CD4-positive, CD25-positive, alpha-beta regulatory T cell (primary cell): ENCODE data around the gene SUCLG2. TPM values are rescaled to one million over a fixed set of nuclear protein-coding genes. Genes with fewer than 3 reads are reported as not detected.

Source experiments
- ATAC-seq, 2 donors: fragments of 150-1000 bp; cut with Tn5 transposase; one replicate each; pipeline ENCODE4 v1.10.0; 2021; ENCODE audit warnings: low read depth in 2 of 2, moderate number of reproducible peaks in 2 of 2, moderate library complexity in 1 of 2
- DNase-seq, 3 donors: peaks; one replicate each; pipeline versions ENCODE4 v3.0.0 to v3.0.0-alpha.2; 2012 to 2022; ENCODE audit warnings: mixed read lengths in 1 of 3
- H3K27ac ChIP-seq: one replicate; pipeline ENCODE4 v1.7.0; 2013; ENCODE audit warnings: mild to moderate bottlenecking, low read length; ENCODE audit not compliant: insufficient read depth, poor library complexity, severe bottlenecking
- H3K27me3 ChIP-seq: one replicate; pipeline ENCODE4 v1.7.0; 2013; ENCODE audit warnings: low read length; ENCODE audit not compliant: control insufficient read depth, insufficient read depth
- H3K36me3 ChIP-seq: one replicate; pipeline ENCODE4 v1.7.0; 2013; ENCODE audit warnings: mild to moderate bottlenecking, low read length, moderate library complexity; ENCODE audit not compliant: control insufficient read depth, insufficient read depth
- H3K4me1 ChIP-seq: 2 replicates; pipeline ENCODE4 v1.7.0; 2013; ENCODE audit warnings: mild to moderate bottlenecking, low read length; ENCODE audit not compliant: insufficient read depth, control insufficient read depth, poor library complexity, severe bottlenecking
- H3K4me3 ChIP-seq: one replicate; pipeline ENCODE4 v1.7.0; 2013; ENCODE audit warnings: low read depth, mild to moderate bottlenecking, low read length, moderate library complexity
- H3K9me3 ChIP-seq, 2 experiments: 1 replicate in 1 of 2; 2 replicates in 1 of 2; pipeline ENCODE4 v1.7.0; 2013; ENCODE audit warnings: low read length in 2 of 2, mild to moderate bottlenecking in 1 of 2, moderate library complexity in 1 of 2; ENCODE audit not compliant: control insufficient read depth in 2 of 2
- H3K27ac Mint-ChIP-seq, 3 donors: one replicate each; pipeline ENCODE4 v1.8.0; 2020 to 2022; ENCODE audit warnings: mild to moderate bottlenecking in 3 of 3, mixed read lengths in 3 of 3, moderate library complexity in 2 of 3
- H3K27me3 Mint-ChIP-seq: one replicate; pipeline ENCODE4 v1.8.0; 2022; ENCODE audit warnings: mild to moderate bottlenecking, mixed read lengths
- H3K36me3 Mint-ChIP-seq: one replicate; pipeline ENCODE4 v1.8.0; 2020; ENCODE audit warnings: mixed read lengths
- H3K4me1 Mint-ChIP-seq, 4 donors: one replicate each; pipeline ENCODE4 v1.8.0; 2020 to 2022; ENCODE audit warnings: mixed read lengths in 4 of 4, mild to moderate bottlenecking in 1 of 4
- H3K4me3 Mint-ChIP-seq, 4 donors: one replicate each; pipeline ENCODE4 v1.8.0; 2020 to 2022; ENCODE audit warnings: mild to moderate bottlenecking in 4 of 4, mixed read lengths in 4 of 4, moderate library complexity in 3 of 4
- H3K9me3 Mint-ChIP-seq, 7 donors: one replicate each; pipeline ENCODE4 v1.8.0; 2020 to 2022; ENCODE audit warnings: mixed read lengths in 7 of 7, mild to moderate bottlenecking in 3 of 7, moderate library complexity in 2 of 7
- polyA plus RNA-seq, 4 donors: library from polyadenylated mRNA; unstranded; fragments of 300-500 nt; fragmentation: Illumina TruSeq; gene quantifications; one replicate each; pipeline ENCODE4 v1.2.3, GENCODE V29; 2021
- total RNA-seq: library from RNA; stranded (reverse); gene quantifications from one replicate; pipeline ENCODE4 v1.2.3, GENCODE V29; 2022

The SUCLG2 gene
- total and polyA plus RNA-seq, 5 donors from 2014 or later = 53.6 to 75.0 (median 67.6) TPM

GRCh38 chr3:67609709-67610108 is 44.7 kb downstream of the SUCLG2 start:
- Mint-ChIP-seq H3K4me3 (no peak overlapping the region), H3K4me1 (peaks cover 22 to 36% (median 31%) of the 10 kb centered on the region in 4 donors), H3K9me3 (peaks cover 0 to 4% (median 0%) of the 10 kb centered on the region in 7 donors), H3K36me3 (peaks cover 61% of the 10 kb centered on the region), H3K27ac (peak overlapping the region in 1 of 3 donors; percentile 56), H3K27me3 (no peaks in the 10 kb centered on the region)
- ATAC-seq (no peak), DNase-seq (no peak)
- peaks cover 7% of the 10 kb centered on the region for H3K4me1 ChIP-seq
- H3K36me3 ChIP-seq = peaks cover 62% of the 10 kb centered on the region
- H3K4me3 ChIP-seq = no peak overlapping the region
- H3K27me3 ChIP-seq = no peaks in the 10 kb centered on the region
- no peak overlapping the region for H3K27ac ChIP-seq
- H3K9me3 ChIP-seq = no peaks in the 10 kb centered on the region

GRCh38 chr3:67608034-67608433 is 46.4 kb downstream of the SUCLG2 start:
- H3K27ac ChIP-seq = no peak overlapping the region
- Mint-ChIP-seq H3K9me3 (peaks cover 0 to 2% (median 0%) of the 10 kb centered on the region in 7 donors), H3K4me1 (peaks cover 28 to 43% (median 36%) of the 10 kb centered on the region in 4 donors), H3K27me3 (no peaks in the 10 kb centered on the region), H3K27ac (peak overlapping the region in 2 of 3 donors; percentile 45 to 60), H3K4me3 (no peak overlapping the region), H3K36me3 (peaks cover 55% of the 10 kb centered on the region)
- ATAC-seq (no peak), DNase-seq (no peak)
- H3K36me3 ChIP-seq = peaks cover 54% of the 10 kb centered on the region
- peaks cover 9% of the 10 kb centered on the region for H3K4me1 ChIP-seq
- H3K27me3 ChIP-seq = no peaks in the 10 kb centered on the region
- no peaks in the 10 kb centered on the region for H3K9me3 ChIP-seq
- no peak overlapping the region for H3K4me3 ChIP-seq

GRCh38 chr3:67605377-67605776 is 49.0 kb downstream of the SUCLG2 start:
- Histone ChIP-seq H3K9me3 (no peaks in the 10 kb centered on the region), H3K36me3 (peaks cover 54% of the 10 kb centered on the region), H3K27ac (no peak overlapping the region), H3K27me3 (no peaks in the 10 kb centered on the region), H3K4me3 (no peak overlapping the region), H3K4me1 (peaks cover 34% of the 10 kb centered on the region)
- DNase-seq (no peak), ATAC-seq (no peak)
- H3K36me3 Mint-ChIP-seq = peaks cover 44% of the 10 kb centered on the region
- H3K27me3 Mint-ChIP-seq = no peaks in the 10 kb centered on the region
- H3K9me3 Mint-ChIP-seq = peaks cover 0 to 2% (median 0%) of the 10 kb centered on the region in 7 donors
- H3K27ac Mint-ChIP-seq = peak overlapping the region; percentile 50 to 85 (median 75)
- peaks cover 32 to 55% (median 44%) of the 10 kb centered on the region in 4 donors for H3K4me1 Mint-ChIP-seq
- peak overlapping the region in 1 of 4 donors; percentile 9 for H3K4me3 Mint-ChIP-seq

GRCh38 chr3:67602816-67603215 is 51.6 kb downstream of the SUCLG2 start:
- H3K27me3 ChIP-seq = no peaks in the 10 kb centered on the region
- no peaks in the 10 kb centered on the region for H3K9me3 ChIP-seq
- DNase-seq (no peak), ATAC-seq (no peak)
- no peak overlapping the region for H3K27ac ChIP-seq
- Mint-ChIP-seq H3K4me1 (peaks cover 45 to 77% (median 55%) of the 10 kb centered on the region in 4 donors), H3K4me3 (peak overlapping the region in 1 of 4 donors; percentile 81), H3K27me3 (no peaks in the 10 kb centered on the region), H3K27ac (peak overlapping the region; percentile 34 to 76 (median 75)), H3K36me3 (peaks cover 38% of the 10 kb centered on the region), H3K9me3 (peaks cover 0 to 2% (median 0%) of the 10 kb centered on the region in 7 donors)
- H3K36me3 ChIP-seq = peaks cover 39% of the 10 kb centered on the region
- peaks cover 40% of the 10 kb centered on the region for H3K4me1 ChIP-seq
- peak overlapping the region; percentile 69 for H3K4me3 ChIP-seq

GRCh38 chr3:67601919-67602608 is 52.3 kb downstream of the SUCLG2 start:
- H3K9me3 Mint-ChIP-seq = no peaks in the 10 kb centered on the region
- no peaks in the 10 kb centered on the region for H3K27me3 Mint-ChIP-seq
- Histone ChIP-seq H3K9me3 (no peaks in the 10 kb centered on the region), H3K27ac (peak overlapping the region; percentile 55), H3K36me3 (peaks cover 31% of the 10 kb centered on the region), H3K4me1 (peaks cover 40% of the 10 kb centered on the region), H3K27me3 (no peaks in the 10 kb centered on the region), H3K4me3 (peak overlapping the region; percentile 69)
- DNase-seq (peak in 2 of 3 donors; percentile 8 to 61), ATAC-seq (peak; percentile 60 to 77)
- H3K27ac Mint-ChIP-seq = peak overlapping the region; percentile 75 to 94 (median 76)
- peaks cover 49 to 82% (median 55%) of the 10 kb centered on the region in 4 donors for H3K4me1 Mint-ChIP-seq
- peaks cover 36% of the 10 kb centered on the region for H3K36me3 Mint-ChIP-seq
- H3K4me3 Mint-ChIP-seq = peak overlapping the region in 3 of 4 donors; percentile 6 to 81 (median 77)

- peaks cover 43% of the 10 kb centered on the region for H3K36me3 Mint-ChIP-seq
- peaks cover 40% of the 10 kb centered on the region for H3K4me1 ChIP-seq
- H3K9me3 ChIP-seq = no peaks in the 10 kb centered on the region
- H3K4me3 ChIP-seq = peak overlapping the region; percentile 5
- peaks cover 54 to 88% (median 56%) of the 10 kb centered on the region in 4 donors for H3K4me1 Mint-ChIP-seq
- no peak for DNase-seq
- H3K4me3 Mint-ChIP-seq = peak overlapping the region in 1 of 4 donors; percentile 6
- peaks cover 24% of the 10 kb centered on the region for H3K36me3 ChIP-seq
- peak overlapping the region in 1 of 3 donors; percentile 76 for H3K27ac Mint-ChIP-seq
- no peaks in the 10 kb centered on the region for H3K27me3 ChIP-seq
- H3K27me3 Mint-ChIP-seq = no peaks in the 10 kb centered on the region
- no peak for ATAC-seq
- H3K9me3 Mint-ChIP-seq = no peaks in the 10 kb centered on the region
- peak overlapping the region; percentile 55 for H3K27ac ChIP-seq
These were observed 53.0 kb downstream of the SUCLG2 start for GRCh38 chr3:67601385-67601784.

- Histone ChIP-seq H3K27ac (no peak overlapping the region), H3K4me1 (peaks cover 33% of the 10 kb centered on the region), H3K9me3 (no peaks in the 10 kb centered on the region), H3K36me3 (peaks cover 10% of the 10 kb centered on the region), H3K27me3 (no peaks in the 10 kb centered on the region), H3K4me3 (peak overlapping the region; percentile 16)
- ATAC-seq (no peak), DNase-seq (no peak)
- Mint-ChIP-seq H3K27ac (peak overlapping the region; percentile 82 to 95 (median 86)), H3K36me3 (peaks cover 33% of the 10 kb centered on the region), H3K9me3 (no peaks in the 10 kb centered on the region), H3K4me3 (peak overlapping the region in 3 of 4 donors; percentile 19 to 69 (median 42)), H3K4me1 (peaks cover 49 to 89% (median 58%) of the 10 kb centered on the region in 4 donors), H3K27me3 (no peaks in the 10 kb centered on the region)
These were observed 54.6 kb downstream of the SUCLG2 start for GRCh38 chr3:67599821-67600220.
